ENCODE measurements around the gene CAMK1D.

DNA sequence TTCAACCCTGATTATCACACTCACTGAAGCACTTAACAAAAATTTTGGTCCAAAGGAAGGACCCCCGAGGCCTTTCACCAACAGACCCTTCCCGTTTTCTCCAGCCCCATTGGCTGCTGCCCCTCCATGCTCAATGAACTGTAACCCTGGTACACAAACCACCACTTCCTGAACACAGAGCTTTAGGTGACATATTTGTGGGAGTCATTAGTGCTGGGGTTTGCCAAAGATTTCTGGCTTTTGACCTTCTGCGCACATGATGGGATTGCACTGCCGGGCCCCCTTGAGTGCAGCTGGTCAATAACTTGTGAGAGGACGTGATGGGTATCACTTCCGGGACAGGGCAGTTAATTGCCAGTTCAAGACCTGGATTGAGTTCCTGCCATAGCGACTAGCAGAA is 9.0 kb upstream of the CAMK1D start:
- TF ChIP-seq, protein P1, sequence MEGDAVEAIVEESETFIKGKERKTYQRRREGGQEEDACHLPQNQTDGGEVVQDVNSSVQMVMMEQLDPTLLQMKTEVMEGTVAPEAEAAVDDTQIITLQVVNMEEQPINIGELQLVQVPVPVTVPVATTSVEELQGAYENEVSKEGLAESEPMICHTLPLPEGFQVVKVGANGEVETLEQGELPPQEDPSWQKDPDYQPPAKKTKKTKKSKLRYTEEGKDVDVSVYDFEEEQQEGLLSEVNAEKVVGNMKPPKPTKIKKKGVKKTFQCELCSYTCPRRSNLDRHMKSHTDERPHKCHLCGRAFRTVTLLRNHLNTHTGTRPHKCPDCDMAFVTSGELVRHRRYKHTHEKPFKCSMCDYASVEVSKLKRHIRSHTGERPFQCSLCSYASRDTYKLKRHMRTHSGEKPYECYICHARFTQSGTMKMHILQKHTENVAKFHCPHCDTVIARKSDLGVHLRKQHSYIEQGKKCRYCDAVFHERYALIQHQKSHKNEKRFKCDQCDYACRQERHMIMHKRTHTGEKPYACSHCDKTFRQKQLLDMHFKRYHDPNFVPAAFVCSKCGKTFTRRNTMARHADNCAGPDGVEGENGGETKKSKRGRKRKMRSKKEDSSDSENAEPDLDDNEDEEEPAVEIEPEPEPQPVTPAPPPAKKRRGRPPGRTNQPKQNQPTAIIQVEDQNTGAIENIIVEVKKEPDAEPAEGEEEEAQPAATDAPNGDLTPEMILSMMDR (IDR thresholded peaks at IDR 0.05 in 4 of 5, conservative IDR thresholded peaks at IDR 0.05 in 1 of 5), result no peak
- TF ChIP-seq POLR2A (IDR thresholded peaks at IDR 0.05), result no peak

All from gastrocnemius medialis (tissue), 4 donors.